Heart right ventricle (tissue), 16 donors: ENCODE measurements around the gene DPYSL3. TPM values are rescaled to one million over a fixed set of nuclear protein-coding genes. Genes with fewer than 3 reads are reported as not detected.

Experiments
- ATAC-seq, 8 donors: fragments of 200-7000 bp; cut with Tn5 transposase; one replicate each; pipeline ENCODE4 v1.9.1; 2020; ENCODE audit warnings: mild to moderate bottlenecking in 8 of 8, moderate library complexity in 8 of 8, moderate number of reproducible peaks in 1 of 8
- DNase-seq, 2 donors: peaks; one replicate each; pipeline ENCODE4 v3.0.0-alpha.2; 2020
- H3K27ac ChIP-seq, 10 donors: fragments of 200-600 bp; sonication (generic) in 2 of 10; one replicate each; pipeline versions ENCODE4 v1.5.0 to v1.8.0; 2020 to 2022; ENCODE audit warnings: mild to moderate bottlenecking in 3 of 10
- H3K27me3 ChIP-seq, 7 donors: fragments of 200-600 bp; one replicate each; pipeline ENCODE4 v1.8.0; 2021 to 2022; ENCODE audit warnings: mild to moderate bottlenecking in 2 of 7
- H3K36me3 ChIP-seq, 9 donors: fragments of 200-600 bp; sonication (generic) in 1 of 9; one replicate each; pipeline versions ENCODE4 v1.5.0 to v1.8.0; 2020 to 2022; ENCODE audit warnings: mild to moderate bottlenecking in 2 of 9
- H3K4me1 ChIP-seq, 9 donors: fragments of 200-600 bp; sonication (generic) in 1 of 9; one replicate each; pipeline versions ENCODE4 v1.5.0 to v1.8.0; 2020 to 2022; ENCODE audit warnings: mild to moderate bottlenecking in 4 of 9
- H3K4me3 ChIP-seq, 10 donors: fragments of 200-600 bp; sonication (generic) in 2 of 10; one replicate each; pipeline versions ENCODE4 v1.5.0 to v1.8.0; 2020 to 2022; ENCODE audit warnings: mild to moderate bottlenecking in 7 of 10, moderate library complexity in 2 of 10
- H3K9me3 ChIP-seq, 11 donors: fragments of 200-600 bp in 10 of 11; sonication (generic) in 2 of 11; one replicate each; pipeline versions ENCODE4 v1.5.0 to v1.8.0; 2013 to 2022; ENCODE audit warnings: mild to moderate bottlenecking in 2 of 11, control low read depth in 1 of 11, moderate library complexity in 1 of 11
- CTCF ChIP-seq, 9 donors: fragments of 200-600 bp; sonication (generic) in 2 of 9; IDR thresholded peaks; one replicate each; pipeline versions ENCODE4 v1.5.0 to v1.8.0; 2021 to 2022; ENCODE audit warnings: antibody characterized with exemption in 9 of 9, mild to moderate bottlenecking in 5 of 9, moderate library complexity in 1 of 9
- whole genome bisulfite sequencing, 2 donors: extraction: QIAGEN DNeasy Blood & Tissue Kit; methylation state at CpG; one replicate each; pipeline ENCODE4 v1.1.7; 2013; ENCODE audit warnings: inconsistent platforms in 1 of 2; 5-methylcytosine and 5-hydroxymethylcytosine counted together
- intact Hi-C, 10 donors: fragments of 100-400 bp; cut with DNase I; formaldehyde crosslinking; loops; one replicate each; pipeline versions ENCODE4 v1.11.1 to v1.14.2; 2022
- polyA plus RNA-seq, 2 donors: library from polyadenylated mRNA; stranded (reverse); fragments of 200-250 nt; gene quantifications; one replicate each; pipeline ENCODE4 v1.2.3, GENCODE V29; 2013
- total RNA-seq, 10 donors: library from RNA; stranded (reverse); fragmentation: NEBNext Ultra II Directional in 3 of 10; extraction: Animal tissue kit (Norgen Biotek cat#: 25700) in 3 of 10; gene quantifications; one replicate each; pipeline versions ENCODE4 v1.2.1 to v1.2.4, GENCODE V29; 2021 to 2023
- donor health status: Arrhythmogenic right ventricular cardiomyopathy.
- donor health status: ischemic (EF 13 %, LVEDD 7.1; RV severe dilation, severe dysfunction).
- donor health status: healthy with polysubstance abuse.
- donor health status: DM: no; HTN: yes; CAD: no.
- donor health status: DM: no; HTN: no; CAD: no.
- donor health status: ischemic (EF 25% LVEDD 6.9; RV normal size, moderate dysfunction).
- donor health status: ischemic (EF 25% LVEDD 5.7; RV mildly dilated, moderate dysfunction).
- donor health status: healthy.
- donor health status: DM: yes; HTN: yes; CAD: no.
- donor health status: Ischemic cardiomyopathy.
- donor health status: ischemic (EF 35%, LVEDD 5.7; RV mildly dilated, moderate dysfunction).
- donor health status: nonischemic (EF 11% LVEDD 7.7; RV severe dilation, severe dysfunction).
- donor health status: DM: yes; HTN: yes; CAD: no.
- donor health status: PGD.
- donor health status: ischemic (EF 29% LVEDD 5.4; RV normal size, mild dysfunction).
- donor health status: nonischemic (EF 23%, LVEDD 6.1; RV moderate dilation, normal function).

DPYSL3 gene
- total and polyA plus RNA-seq, 12 donors = 15.2 to 27.4 (median 20.3) TPM

GRCh38 chr5:147523069-147523468, 13.2 kb upstream of the DPYSL3 start:
- no peak for TF ChIP-seq CTCF (IDR thresholded peaks at IDR 0.05)
- Histone ChIP-seq H3K27me3 (no peaks in the 10 kb centered on the region), H3K4me3 (no peak overlapping the region), H3K36me3 (no peaks in the 10 kb centered on the region), H3K9me3 (peaks cover 0 to 2% (median 0%) of the 10 kb centered on the region in 11 donors), H3K4me1 (no peaks in the 10 kb centered on the region), H3K27ac (no peak overlapping the region)
- DNase-seq (no peak), ATAC-seq (no peak)
- intact Hi-C loops = no loop called here
- WGBS, 2 donors = 76 to 79% methylated on average over 4 of the region's 4 CpGs

DNA sequence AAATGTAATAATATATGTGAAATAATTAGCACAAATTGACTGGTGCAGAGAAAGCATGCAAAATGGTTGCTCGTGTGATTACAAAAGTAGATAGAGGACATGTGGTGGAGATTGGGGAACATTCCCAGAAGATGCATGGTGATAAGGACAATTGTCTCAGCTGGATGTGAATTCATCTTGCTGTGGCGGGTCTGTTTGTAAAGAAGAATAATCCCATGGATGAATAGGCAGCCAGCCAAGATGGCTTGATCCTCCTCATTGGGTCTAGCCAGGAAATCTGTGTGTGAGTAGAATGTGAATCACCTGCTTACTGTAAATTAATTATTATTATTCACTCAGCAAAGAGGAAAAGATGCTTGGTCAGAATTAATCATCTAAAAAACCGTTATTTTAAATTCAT, 12.6 kb upstream of the DPYSL3 start:
- ATAC-seq = no peak
- H3K36me3 ChIP-seq = no peaks in the 10 kb centered on the region
- 54 to 59% methylated on average over 3 of the region's 3 CpGs for WGBS, 2 donors
- H3K4me1 ChIP-seq = no peaks in the 10 kb centered on the region
- no peak for DNase-seq
- no peaks in the 10 kb centered on the region for H3K27me3 ChIP-seq
- no peak for TF ChIP-seq CTCF (IDR thresholded peaks at IDR 0.05)
- peaks cover 0 to 2% (median 0%) of the 10 kb centered on the region in 11 donors for H3K9me3 ChIP-seq
- no peak overlapping the region for H3K27ac ChIP-seq
- intact Hi-C loops = no loop called here
- H3K4me3 ChIP-seq = no peak overlapping the region

DNA sequence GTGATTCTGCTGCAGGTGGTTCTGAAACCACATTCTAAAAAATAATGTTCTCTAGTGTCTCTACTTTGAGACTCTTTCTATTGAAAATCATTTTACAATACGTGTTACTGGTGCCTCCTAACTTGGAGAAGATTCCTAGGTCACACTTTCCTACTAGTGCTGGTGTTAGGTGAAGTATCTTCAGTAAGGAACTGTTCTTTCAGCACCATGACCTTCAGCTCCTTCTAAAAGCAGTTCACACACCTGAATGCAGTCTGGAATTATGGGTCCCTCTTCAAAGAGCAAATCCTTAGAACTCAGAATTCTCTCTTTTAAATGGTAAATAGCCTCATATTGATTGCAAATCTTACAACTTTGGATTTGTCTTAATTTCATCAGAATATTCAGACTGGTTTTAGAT, 10.6 kb upstream of the DPYSL3 start:
- Histone ChIP-seq H3K27me3 (no peaks in the 10 kb centered on the region), H3K27ac (no peak overlapping the region), H3K36me3 (no peaks in the 10 kb centered on the region), H3K4me1 (peaks cover 0 to 10% (median 0%) of the 10 kb centered on the region in 9 donors), H3K9me3 (peaks cover 0 to 2% (median 0%) of the 10 kb centered on the region in 11 donors), H3K4me3 (no peak overlapping the region)
- DNase-seq = no peak
- 43 to 58% methylated on average over 1 of the region's 1 CpG for WGBS, 2 donors
- no peak for TF ChIP-seq CTCF (IDR thresholded peaks at IDR 0.05)
- intact Hi-C loops = no loop called here
- ATAC-seq = no peak

DNA sequence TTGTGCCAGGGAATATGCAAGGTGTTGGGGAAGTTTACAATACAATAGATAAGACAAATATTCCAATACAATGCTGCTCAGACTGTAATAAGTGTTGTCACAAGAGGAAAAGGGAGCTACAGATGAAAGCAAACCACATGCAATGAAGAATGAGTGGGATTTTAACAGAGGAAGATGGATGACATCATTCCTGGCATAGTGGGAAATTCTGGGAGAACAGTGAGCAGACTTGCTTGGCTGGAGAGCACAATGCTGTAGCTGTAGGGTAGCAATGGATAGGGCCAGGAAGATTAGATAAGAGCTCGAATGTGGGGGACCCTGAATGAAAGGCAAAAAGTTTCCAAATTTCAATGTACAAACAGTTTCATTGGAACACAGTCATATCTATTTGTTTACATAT, 9.5 kb upstream of the DPYSL3 start:
- intact Hi-C loops = no loop called here
- 36 to 38% methylated on average over 1 of the region's 1 CpG for WGBS, 2 donors

More for the DNA sequence above, 9.5 kb upstream of the DPYSL3 start:
- Histone ChIP-seq H3K4me1 (peaks cover 0 to 13% (median 0%) of the 10 kb centered on the region in 9 donors), H3K9me3 (peaks cover 0 to 2% (median 0%) of the 10 kb centered on the region in 11 donors), H3K27me3 (no peaks in the 10 kb centered on the region), H3K36me3 (no peaks in the 10 kb centered on the region), H3K27ac (no peak overlapping the region), H3K4me3 (no peak overlapping the region)
- ATAC-seq = no peak
- DNase-seq = no peak
- no peak for TF ChIP-seq CTCF (IDR thresholded peaks at IDR 0.05)
